HG03139 (cell line): ENCODE measurements around the gene TECR.
"Not testable (repeated sequence)": the region's sequence is repeated elsewhere in the genome, so short reads cannot be mapped to it uniquely, and the experiment has no call there.

ENCODE experiments used
- ATAC-seq: cut with Tn5 transposase; IDR thresholded peaks from one replicate; pipeline ENCODE4 v1.9.1; 2021; ENCODE audit not compliant: unreplicated experiment

TECR gene

GRCh38 chr19:14533450-14533849 lies 4.1 kb downstream of the TECR start:
- no peak for ATAC-seq

GRCh38 chr19:14536926-14537692 lies 7.7 kb downstream of the TECR start:
- ATAC-seq: no peak

- ATAC-seq: no peak
Measured at GRCh38 chr19:14540741-14541525, 11.5 kb downstream of the TECR start.

GRCh38 chr19:14541979-14542378 lies 12.6 kb downstream of the TECR start:
- not testable (repeated sequence) for ATAC-seq

GRCh38 chr19:14542711-14543328 lies 13.4 kb downstream of the TECR start:
- ATAC-seq: no peak

- no peak for ATAC-seq
Measured at GRCh38 chr19:14544047-14544446, 14.7 kb downstream of the TECR start.

- ATAC-seq: no peak
Measured at GRCh38 chr19:14544977-14545715, 15.8 kb downstream of the TECR start.

GRCh38 chr19:14545716-14546082 lies 16.3 kb downstream of the TECR start:
- no peak for ATAC-seq

GRCh38 chr19:14550201-14550754 lies 20.9 kb downstream of the TECR start:
- no peak for ATAC-seq

- not testable (repeated sequence) for ATAC-seq
Measured at GRCh38 chr19:14551134-14552005, 22.0 kb downstream of the TECR start.

- not testable (repeated sequence) for ATAC-seq
Measured at GRCh38 chr19:14552006-14552360, 22.6 kb downstream of the TECR start.

- ATAC-seq: no peak
Measured at GRCh38 chr19:14553042-14553938, 23.9 kb downstream of the TECR start.

GRCh38 chr19:14553939-14554243 lies 24.5 kb downstream of the TECR start:
- ATAC-seq: no peak

- ATAC-seq: no peak
Measured at GRCh38 chr19:14554382-14554812, 25.0 kb downstream of the TECR start.

GRCh38 chr19:14555918-14556661 lies 26.7 kb downstream of the TECR start:
- no peak for ATAC-seq

GRCh38 chr19:14556662-14557188 lies 27.3 kb downstream of the TECR start:
- ATAC-seq: no peak

GRCh38 chr19:14558370-14559066 lies 29.1 kb downstream of the TECR start:
- ATAC-seq: no peak
